GM18520 (cell line): ENCODE results near the gene PARM1.

ENCODE experiments used
- ATAC-seq: cut with Tn5 transposase; IDR thresholded peaks from one replicate; pipeline ENCODE4 v1.9.1; 2021; ENCODE audit not compliant: unreplicated experiment

The PARM1 gene

DNA sequence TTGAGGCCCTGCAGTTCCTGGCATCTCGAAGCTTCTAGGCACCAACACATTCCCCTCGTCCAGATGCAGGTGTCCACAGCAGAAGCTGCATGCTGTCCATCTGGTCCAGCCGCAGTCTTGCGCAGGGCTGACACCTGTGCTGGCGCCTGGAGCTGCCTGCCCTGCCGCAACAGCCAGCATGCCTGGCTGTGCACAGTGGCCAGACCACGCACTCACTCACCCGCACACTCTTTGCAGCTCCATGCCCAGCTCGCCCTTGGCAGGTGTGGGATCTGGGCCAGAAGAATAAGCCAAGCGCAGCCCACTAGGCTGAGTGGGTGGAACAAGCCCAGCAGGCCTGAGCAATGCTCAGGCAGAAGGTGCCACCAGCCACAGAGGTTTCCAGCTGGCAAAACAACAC is 125.6 kb downstream of the PARM1 start:
- no peak for ATAC-seq

DNA sequence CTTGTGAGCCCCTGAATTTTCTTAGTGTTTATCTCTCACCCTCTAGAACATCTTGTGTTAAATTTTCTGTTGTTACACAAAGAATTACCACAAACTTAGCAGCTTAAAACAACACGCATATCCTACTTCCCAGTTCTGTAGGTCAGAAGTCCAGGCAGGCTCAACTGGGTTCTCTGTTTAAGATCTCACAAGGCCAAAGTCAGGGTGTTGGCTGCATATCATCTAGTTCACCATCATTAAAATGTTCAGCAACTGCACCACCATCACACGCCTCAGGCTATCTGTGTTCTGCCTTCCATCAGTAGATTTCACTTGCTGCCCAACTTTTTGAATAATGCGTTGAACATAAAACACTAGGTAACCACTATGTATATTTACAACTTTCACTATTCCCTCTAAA is 130.5 kb downstream of the PARM1 start:
- ATAC-seq, result no peak

DNA sequence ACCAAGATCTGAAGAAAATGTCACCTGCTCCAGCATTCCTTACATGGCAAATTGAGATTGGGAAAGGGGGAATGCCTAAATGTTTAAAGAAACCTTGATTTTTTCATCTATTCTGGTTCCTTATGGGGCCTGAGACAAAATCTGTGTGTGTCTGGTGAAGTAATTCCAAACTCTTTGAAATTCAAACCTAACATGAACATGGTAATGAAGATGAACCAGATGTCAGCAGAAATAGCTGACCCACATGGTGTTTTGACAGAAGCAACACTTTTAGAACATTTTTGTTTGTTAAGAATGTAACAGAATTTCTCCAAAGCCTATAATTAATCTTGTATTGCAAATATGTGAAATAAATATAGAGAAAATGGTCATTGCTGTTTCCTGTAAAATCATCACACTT is 133.0 kb downstream of the PARM1 start:
- no peak for ATAC-seq

DNA sequence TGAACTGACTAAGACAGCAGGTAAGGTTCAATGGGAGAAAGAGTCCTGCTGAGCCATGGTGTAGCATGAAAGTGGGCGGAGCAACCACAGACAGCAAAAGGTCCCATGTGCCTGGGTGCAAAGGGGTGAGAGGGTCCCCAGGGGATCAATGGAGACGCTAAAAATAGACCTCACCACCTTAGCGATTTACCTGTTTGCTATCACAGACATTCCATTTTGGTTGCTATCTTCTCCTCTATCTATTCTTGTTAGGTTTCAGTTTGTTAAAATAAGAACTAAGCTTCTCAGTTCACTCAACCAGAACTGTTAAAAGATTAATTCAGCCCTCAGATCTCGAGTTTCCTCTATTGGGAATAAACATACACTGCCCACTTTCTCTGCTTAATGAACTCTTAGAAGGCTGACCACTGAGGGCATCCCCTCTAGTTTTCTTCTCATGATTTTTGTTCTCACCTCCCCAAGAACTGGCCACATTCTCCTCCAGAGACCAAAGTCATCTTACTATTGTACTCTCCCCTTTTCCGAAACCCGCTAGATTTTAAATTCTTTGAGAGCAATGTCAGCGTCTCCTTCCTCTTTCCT is 136.7 kb downstream of the PARM1 start:
- peak; percentile 69 for ATAC-seq

DNA sequence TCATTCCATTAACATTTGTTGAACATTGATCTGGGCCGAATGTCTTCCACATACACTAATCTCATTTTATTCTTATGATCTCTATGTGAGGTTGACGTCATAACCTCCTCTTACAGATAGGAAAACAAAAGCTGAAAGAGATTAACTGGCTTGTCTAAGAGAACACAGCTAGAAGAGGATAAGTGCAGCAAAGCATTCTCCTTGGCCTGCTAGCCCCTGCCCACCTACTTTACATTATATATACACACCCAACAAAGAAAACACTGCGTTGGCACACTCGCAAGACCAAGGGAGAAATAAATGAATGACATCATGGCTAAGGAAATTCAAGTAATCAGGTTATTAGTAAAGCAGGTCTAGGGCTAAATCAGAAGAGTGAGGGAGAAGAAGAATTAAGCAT is 138.4 kb downstream of the PARM1 start:
- no peak for ATAC-seq

DNA sequence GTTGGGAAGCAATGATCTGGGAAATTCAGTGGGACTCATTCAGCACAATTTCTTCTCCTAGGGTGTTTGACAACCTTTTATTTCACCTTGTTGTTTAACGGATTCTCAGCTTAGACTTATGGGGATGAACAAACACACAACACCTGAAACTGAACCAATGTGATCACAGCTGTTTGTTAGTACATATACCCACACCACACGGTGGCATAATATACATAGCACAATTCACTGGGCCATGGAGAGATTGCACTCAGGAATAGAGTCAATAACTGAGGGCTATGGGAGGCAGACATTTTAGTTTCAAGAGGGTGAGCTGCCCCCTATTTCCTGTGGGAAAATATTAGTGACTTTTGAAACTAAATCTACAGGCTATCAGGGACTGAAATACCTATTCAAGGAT is 148.0 kb downstream of the PARM1 start:
- no peak for ATAC-seq

DNA sequence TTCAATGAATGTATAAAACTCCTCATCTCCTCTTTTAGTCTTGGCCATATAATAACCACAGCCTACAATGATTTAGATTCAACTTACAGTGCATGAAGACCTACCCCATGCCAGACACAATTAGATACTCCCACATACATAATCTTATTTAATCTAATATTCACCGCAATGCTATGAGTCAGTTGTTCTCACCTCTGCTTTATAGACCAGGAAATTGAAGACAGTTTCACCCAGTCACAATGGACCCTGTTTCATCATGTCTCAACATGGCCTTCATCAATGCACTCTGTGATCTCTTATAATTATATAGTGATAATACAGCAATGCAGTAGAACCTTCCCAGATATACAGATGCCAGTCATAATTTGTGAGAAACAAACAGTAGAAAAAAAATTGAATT is 148.6 kb downstream of the PARM1 start:
- no peak for ATAC-seq

DNA sequence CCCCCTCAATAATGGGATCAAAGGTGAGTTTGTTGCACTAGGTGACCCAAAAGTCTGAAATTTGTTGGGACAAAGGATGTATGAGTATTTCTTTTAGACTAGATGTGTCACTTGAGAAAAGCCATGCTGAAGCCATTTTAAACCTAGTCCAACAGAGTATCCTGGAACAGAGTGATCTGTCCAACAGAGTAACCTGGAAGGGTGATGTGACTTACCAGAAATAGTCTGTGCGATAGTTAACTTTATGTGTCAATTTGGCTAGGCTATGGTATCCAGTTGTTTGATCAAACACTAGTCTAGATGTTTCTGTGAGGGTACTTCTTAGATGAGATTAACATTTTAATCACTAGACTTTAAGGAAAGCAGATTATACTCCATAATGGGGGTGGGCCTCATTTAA is 154.5 kb downstream of the PARM1 start:
- ATAC-seq, result no peak

DNA sequence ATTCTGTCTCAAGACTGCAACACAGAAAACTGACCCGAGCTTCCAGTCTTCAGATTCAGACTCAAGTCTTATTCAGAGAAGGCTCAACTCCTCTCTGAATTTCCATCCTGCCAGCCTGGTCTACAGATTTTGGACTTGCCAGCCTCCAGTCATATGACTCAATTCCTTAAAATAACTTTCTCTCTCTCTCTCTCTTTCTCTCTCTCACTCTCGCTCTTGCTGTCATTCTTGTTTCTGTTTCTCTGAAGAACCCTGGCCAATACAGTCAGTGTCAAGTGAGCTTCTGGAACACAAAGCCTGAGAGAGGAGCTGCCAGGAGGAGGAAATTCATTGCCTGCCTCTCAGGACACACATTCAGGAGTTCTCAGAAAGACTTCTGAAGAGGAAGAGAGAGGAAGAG is 154.9 kb downstream of the PARM1 start:
- no peak for ATAC-seq

DNA sequence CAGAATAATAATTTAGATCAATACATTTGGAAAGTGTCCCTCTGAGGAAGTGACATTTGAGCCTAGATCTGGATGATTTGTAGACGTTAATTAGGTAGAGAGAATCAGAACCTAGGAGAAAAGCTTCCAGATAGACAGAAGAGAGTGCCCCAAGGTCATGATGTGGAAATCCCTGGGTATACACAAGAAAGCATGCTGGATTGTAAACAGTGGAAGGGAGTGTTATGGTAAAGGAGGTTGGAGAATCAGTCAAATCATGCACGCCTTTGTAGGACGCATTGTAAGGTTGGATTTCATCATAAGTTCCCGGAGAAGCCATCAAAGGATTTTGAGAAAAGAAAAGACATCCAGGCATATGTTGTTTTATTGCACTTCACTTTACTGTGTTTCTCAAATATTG is 156.3 kb downstream of the PARM1 start:
- ATAC-seq, result no peak

DNA sequence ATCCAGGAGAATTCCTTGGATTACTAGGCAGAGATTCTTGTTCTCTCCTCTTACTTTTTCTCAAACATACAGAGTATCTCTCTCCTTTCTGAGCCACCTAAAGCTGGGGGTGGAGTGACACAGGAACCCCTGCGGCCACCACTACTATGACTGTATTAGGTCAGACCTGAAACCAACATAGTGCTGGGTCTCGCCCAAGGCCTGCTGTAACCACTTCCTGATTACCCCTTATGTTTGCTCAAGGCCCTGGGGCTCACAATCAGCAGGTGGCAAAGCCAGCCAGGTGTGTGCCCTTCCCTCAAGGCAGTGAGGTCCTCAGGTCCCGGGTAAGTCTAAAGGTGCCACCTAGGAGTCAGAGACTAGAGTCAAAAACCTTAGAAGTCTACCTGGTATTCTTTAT is 166.4 kb downstream of the PARM1 start:
- peak; percentile 99 for ATAC-seq
